Nephron progenitor cell (in vitro differentiated cells): ENCODE results near the gene MYL5.
"Not testable (repeated sequence)": the region's sequence is repeated elsewhere in the genome, so short reads cannot be mapped to it uniquely, and the experiment has no call there.

Source experiments
- DNase-seq: peaks from one replicate; pipeline ENCODE4 v3.0.0; 2021
- H3K27ac Mint-ChIP-seq: 2 replicates; pipeline ENCODE4 v1.8.0; 2021; ENCODE audit warnings: mild to moderate bottlenecking, moderate library complexity, mixed read lengths
- H3K27me3 Mint-ChIP-seq: 2 replicates; pipeline ENCODE4 v1.8.0; 2021; ENCODE audit warnings: mild to moderate bottlenecking, low read depth, mixed read lengths; ENCODE audit not compliant: poor library complexity
- H3K36me3 Mint-ChIP-seq: 2 replicates; pipeline ENCODE4 v1.8.0; 2021; ENCODE audit warnings: low read depth, mixed read lengths
- H3K4me1 Mint-ChIP-seq: 2 replicates; pipeline ENCODE4 v1.8.0; 2021; ENCODE audit warnings: mixed read lengths
- H3K4me3 Mint-ChIP-seq: 2 replicates; pipeline ENCODE4 v1.8.0; 2021; ENCODE audit warnings: mild to moderate bottlenecking, moderate library complexity, mixed read lengths
- H3K9me3 Mint-ChIP-seq: 2 replicates; pipeline ENCODE4 v1.8.0; 2021; ENCODE audit warnings: mild to moderate bottlenecking, moderate library complexity, mixed read lengths
- TF ChIP-seq, protein P1 (sequence below): fragments of 200-600 bp; sonication (generic); IDR thresholded peaks from 2 replicates; pipeline ENCODE4 v1.5.0; 2021; ENCODE audit warnings: antibody characterized with exemption

Gene MYL5

DNA sequence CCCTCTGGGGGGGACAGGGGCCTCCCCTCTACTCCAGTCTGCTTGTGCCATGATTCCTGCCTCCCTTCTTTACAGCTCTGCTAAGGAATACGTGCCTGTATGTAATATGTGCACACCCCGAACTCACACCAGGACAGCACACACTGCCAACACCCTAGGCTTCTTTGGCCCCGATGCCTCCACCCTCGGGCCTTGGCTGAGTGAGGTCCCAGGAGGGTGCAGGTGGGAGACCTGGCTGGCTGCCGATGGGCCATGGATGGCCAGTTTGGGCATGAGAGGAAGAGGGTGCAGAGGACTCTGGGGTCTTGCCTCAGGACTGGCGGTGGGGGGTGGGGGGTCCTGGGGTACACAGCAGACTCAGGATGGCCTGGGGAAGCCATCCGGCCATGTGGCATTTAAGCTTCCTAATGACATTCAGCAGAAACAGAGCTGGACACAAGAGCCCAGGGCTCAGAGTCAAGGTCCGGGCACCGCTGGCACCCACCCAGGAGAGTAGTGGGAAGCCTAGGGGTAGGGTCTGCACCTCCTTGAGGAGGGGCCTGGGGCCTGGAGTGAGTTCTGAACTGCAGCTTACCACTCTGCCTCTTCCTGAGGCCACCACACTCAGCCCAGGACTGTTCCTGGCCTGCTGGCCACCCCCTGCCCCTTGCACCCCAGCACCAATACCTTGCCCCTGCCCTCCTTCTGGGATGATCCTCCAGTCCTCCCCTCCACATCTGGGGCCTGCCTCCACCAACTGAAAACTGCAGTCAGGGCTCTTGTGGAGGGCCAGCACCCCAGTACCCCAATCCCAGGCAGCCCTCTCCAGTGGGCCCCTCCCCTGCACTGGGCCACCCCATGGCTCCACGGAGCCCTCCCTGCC is 29.2 kb downstream of the MYL5 start:
- Mint-ChIP-seq H3K4me1 (peaks cover 23% of the 10 kb centered on the region), H3K36me3 (peaks cover 2% of the 10 kb centered on the region)

DNA sequence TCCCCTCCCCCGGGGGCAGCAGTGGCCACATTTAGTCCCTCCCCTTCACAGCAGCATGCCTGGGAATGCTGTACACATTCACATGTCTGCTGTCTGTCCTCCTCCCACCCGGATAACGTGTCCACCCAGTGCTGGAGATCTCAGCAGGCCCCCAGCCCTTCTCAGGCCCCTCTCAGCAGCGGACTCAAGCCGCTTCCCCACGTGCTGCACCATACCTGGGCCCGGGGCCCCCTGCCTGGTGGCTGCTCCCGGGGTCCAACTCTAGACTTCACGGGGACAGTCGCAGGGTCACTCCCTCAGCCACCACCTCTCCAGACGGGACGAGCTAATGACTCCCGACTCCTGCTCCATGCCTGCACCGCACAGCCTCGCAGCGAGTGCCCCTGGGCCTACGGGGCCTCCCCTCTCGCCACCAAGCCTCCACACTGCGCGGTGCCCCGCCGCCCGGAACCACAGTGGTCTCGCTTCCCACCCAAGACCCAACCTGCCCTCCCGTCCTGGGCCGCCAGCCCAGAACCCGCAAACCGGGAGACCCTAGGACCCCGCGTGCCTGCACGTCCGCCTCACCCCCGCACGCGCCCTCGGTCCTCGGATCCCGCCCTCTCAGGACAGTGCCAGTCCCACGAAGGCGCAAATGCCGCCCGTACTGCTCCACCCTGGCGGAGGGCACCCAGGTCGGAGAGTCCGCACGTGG is 30.0 kb downstream of the MYL5 start:
- peaks cover 10% of the 10 kb centered on the region for H3K36me3 Mint-ChIP-seq
- peaks cover 25% of the 10 kb centered on the region for H3K4me1 Mint-ChIP-seq
- TF ChIP-seq, protein P1, sequence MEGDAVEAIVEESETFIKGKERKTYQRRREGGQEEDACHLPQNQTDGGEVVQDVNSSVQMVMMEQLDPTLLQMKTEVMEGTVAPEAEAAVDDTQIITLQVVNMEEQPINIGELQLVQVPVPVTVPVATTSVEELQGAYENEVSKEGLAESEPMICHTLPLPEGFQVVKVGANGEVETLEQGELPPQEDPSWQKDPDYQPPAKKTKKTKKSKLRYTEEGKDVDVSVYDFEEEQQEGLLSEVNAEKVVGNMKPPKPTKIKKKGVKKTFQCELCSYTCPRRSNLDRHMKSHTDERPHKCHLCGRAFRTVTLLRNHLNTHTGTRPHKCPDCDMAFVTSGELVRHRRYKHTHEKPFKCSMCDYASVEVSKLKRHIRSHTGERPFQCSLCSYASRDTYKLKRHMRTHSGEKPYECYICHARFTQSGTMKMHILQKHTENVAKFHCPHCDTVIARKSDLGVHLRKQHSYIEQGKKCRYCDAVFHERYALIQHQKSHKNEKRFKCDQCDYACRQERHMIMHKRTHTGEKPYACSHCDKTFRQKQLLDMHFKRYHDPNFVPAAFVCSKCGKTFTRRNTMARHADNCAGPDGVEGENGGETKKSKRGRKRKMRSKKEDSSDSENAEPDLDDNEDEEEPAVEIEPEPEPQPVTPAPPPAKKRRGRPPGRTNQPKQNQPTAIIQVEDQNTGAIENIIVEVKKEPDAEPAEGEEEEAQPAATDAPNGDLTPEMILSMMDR: no peak
- peaks cover 8% of the 10 kb centered on the region for H3K9me3 Mint-ChIP-seq
- H3K27me3 Mint-ChIP-seq: peaks cover 13% of the 10 kb centered on the region
- no peak overlapping the region for H3K4me3 Mint-ChIP-seq
- no peak for DNase-seq
- no peak overlapping the region for H3K27ac Mint-ChIP-seq

More for the DNA sequence above, 29.2 kb downstream of the MYL5 start:
- TF ChIP-seq, protein P1: no peak
- H3K27ac Mint-ChIP-seq: no peak overlapping the region
- DNase-seq: no peak
- peaks cover 4% of the 10 kb centered on the region for H3K9me3 Mint-ChIP-seq
- no peak overlapping the region for H3K4me3 Mint-ChIP-seq
- peaks cover 18% of the 10 kb centered on the region for H3K27me3 Mint-ChIP-seq

DNA sequence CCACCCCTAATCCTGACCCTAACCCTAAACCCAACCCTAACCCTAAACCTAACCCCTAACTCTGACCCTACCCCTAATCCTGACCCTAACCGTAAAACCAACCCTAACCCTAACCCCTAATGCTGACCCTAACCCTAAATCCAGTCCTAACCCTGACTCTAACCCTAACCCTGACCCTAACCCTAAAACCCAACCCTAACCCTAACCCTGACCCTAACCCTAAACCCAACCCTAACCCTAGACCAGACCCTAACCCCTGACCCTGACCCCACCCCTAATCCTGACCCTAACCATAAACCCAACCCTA is 30.6 kb downstream of the MYL5 start:
- H3K9me3 Mint-ChIP-seq: peaks cover 14% of the 10 kb centered on the region
- DNase-seq: no peak
- no peak overlapping the region for H3K27ac Mint-ChIP-seq
- H3K36me3 Mint-ChIP-seq: peaks cover 16% of the 10 kb centered on the region
- peaks cover 27% of the 10 kb centered on the region for H3K4me1 Mint-ChIP-seq
- no peak overlapping the region for H3K4me3 Mint-ChIP-seq
- peaks cover 13% of the 10 kb centered on the region for H3K27me3 Mint-ChIP-seq
- TF ChIP-seq, protein P1: no peak

DNA sequence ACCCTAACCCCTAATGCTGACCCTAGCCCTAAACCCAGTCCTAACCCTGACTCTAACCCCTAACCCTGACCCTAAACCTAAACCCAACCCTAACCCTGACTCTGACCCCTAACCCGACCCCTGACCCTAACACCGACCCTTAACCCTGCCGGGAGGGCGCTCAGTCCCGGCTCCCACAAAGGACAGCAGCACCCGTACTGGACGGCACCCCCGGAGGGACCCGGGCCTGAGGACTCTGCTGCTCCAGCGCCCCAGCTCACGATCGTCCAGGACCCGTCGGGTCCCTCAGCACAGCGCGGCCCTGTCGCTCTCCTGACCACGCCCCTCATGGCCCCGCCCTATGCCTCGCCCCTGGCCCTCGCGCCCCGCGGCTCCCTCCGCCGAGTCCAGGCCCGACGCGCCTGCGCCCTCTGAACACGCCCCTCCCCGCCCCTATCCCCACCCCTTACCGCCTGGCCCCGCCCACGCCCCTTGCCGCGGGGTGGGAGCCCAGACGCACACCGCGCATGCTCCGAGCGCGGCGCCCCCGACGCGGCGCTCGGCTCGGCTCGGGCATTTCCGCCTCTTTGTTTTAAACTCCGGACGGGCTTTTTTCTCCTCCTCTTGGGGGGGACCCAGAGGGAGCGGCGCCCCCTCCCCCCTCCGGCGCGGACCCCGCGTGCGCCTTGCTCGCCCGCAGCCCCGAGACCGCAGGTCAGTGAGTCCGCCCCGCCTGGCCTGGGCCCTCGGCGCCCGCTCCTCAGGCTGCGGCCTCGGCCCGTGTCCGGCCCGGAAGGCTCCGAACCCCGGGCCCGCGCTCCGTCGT is 31.1 kb downstream of the MYL5 start, which contains the start of gene PCGF3:
TSS of gene PCGF3 (plus strand) at position 555 of the 805 bp plus-strand sequence. CDS start 27,849 bp downstream, outside the sequence.
- peaks cover 20% of the 10 kb centered on the region for H3K9me3 Mint-ChIP-seq
- no peak within 1 kb of the TSS for H3K27ac Mint-ChIP-seq
- H3K27me3 Mint-ChIP-seq: peaks cover 13% of the 10 kb centered on the region

DNA sequence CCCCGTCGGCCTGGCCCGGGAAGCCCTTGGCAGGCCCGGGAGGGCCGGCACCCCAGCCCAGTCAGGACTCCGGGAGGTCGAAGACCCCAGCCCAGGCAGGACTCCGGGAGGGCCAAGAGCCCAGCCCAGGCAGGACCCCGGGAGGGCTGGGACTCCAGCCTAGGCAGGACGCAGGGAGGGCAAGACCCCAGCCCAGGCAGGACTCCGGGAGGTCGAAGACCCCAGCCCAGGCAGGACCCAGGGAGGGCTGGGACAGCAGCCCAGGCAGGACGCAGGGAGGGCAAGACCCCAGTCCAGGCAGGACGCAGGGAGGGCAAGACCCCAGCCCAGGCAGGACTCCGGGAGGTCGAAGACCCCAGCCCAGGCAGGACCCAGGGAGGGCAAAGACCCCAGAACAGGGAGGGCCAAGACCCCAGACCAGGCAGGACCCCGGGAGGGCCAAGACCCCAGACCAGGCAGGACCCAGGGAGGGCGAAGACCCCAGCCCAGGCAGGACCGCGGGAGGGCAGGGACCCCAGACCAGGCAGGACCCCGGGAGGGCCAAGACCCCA is 31.8 kb downstream of the MYL5 start:
- Mint-ChIP-seq H3K9me3 (peaks cover 23% of the 10 kb centered on the region), H3K36me3 (peaks cover 28% of the 10 kb centered on the region), H3K4me3 (peak overlapping the region; percentile 62), H3K4me1 (peaks cover 25% of the 10 kb centered on the region)
- not testable (repeated sequence) for DNase-seq, H3K27me3 Mint-ChIP-seq, H3K27ac Mint-ChIP-seq

More for the DNA sequence above, 31.1 kb downstream of the MYL5 start, which contains the start of gene PCGF3:
- Mint-ChIP-seq H3K4me1 (peaks cover 27% of the 10 kb centered on the region), H3K4me3 (peak within 1 kb of the TSS; percentile 62), H3K36me3 (peaks cover 22% of the 10 kb centered on the region)
- TF ChIP-seq, protein P1: no peak
- peak; percentile 100 for DNase-seq
